Activated T-cell treated with anti-CD3 and anti-CD28 coated beads, Interleukin-2, amount 50 U/mL, for 4 hours (primary cell): ENCODE data around the gene FRMPD4. TPM values are rescaled to one million over a fixed set of nuclear protein-coding genes. Genes with fewer than 3 reads are reported as not detected.

ENCODE experiments used
- ATAC-seq, 2 donors: fragments of 200-7000 bp; cut with Tn5 transposase; one replicate each; pipeline ENCODE4 v1.10.0; 2021
- DNase-seq: peaks from one replicate; pipeline ENCODE4 v3.0.0-alpha.2; 2020
- H3K27me3 Mint-ChIP-seq: one replicate; pipeline ENCODE4 v1.8.0; 2021; ENCODE audit warnings: low read depth, mixed read lengths
- H3K36me3 Mint-ChIP-seq: one replicate; pipeline ENCODE4 v1.8.0; 2022; ENCODE audit warnings: mixed read lengths; ENCODE audit not compliant: insufficient read depth
- H3K4me1 Mint-ChIP-seq: one replicate; pipeline ENCODE4 v1.8.0; 2021; ENCODE audit warnings: low read depth, mixed read lengths
- H3K4me3 Mint-ChIP-seq: one replicate; pipeline ENCODE4 v1.8.0; 2021; ENCODE audit warnings: mild to moderate bottlenecking, moderate library complexity, mixed read lengths
- H3K9me3 Mint-ChIP-seq: one replicate; pipeline ENCODE4 v1.8.0; 2021; ENCODE audit warnings: mixed read lengths
- total RNA-seq, 3 donors: library from RNA; stranded (reverse); gene quantifications; one replicate each; pipeline ENCODE4 v1.2.1, GENCODE V29; 2021

Gene FRMPD4
- total RNA-seq: not detected

- Mint-ChIP-seq H3K27me3 (peaks cover 18% of the 10 kb centered on the region), H3K36me3 (no peaks in the 10 kb centered on the region), H3K9me3 (no peaks in the 10 kb centered on the region), H3K4me1 (no peaks in the 10 kb centered on the region), H3K4me3 (no peak within 1 kb of the TSS)
- ATAC-seq (no peak), DNase-seq (no peak)
Measured at GRCh38 chrX:12138361-12139313, at the start of gene FRMPD4. FRMPD4 (plus strand) TSS chrX:12138473; CDS start chrX:12138972, 499 bp downstream.

- Mint-ChIP-seq H3K4me1 (no peaks in the 10 kb centered on the region), H3K36me3 (no peaks in the 10 kb centered on the region), H3K4me3 (no peak overlapping the region), H3K27me3 (no peaks in the 10 kb centered on the region), H3K9me3 (no peaks in the 10 kb centered on the region)
- DNase-seq: no peak
- ATAC-seq: no peak
Measured at GRCh38 chrX:12089740-12090139, 48.5 kb upstream of the FRMPD4 start.

GRCh38 chrX:12113321-12113720 lies 25.0 kb upstream of the FRMPD4 start:
- ATAC-seq: no peak
- Mint-ChIP-seq H3K27me3 (no peaks in the 10 kb centered on the region), H3K36me3 (no peaks in the 10 kb centered on the region), H3K4me1 (no peaks in the 10 kb centered on the region), H3K4me3 (no peak overlapping the region), H3K9me3 (no peaks in the 10 kb centered on the region)
- DNase-seq: no peak

- Mint-ChIP-seq H3K36me3 (no peaks in the 10 kb centered on the region), H3K27me3 (no peaks in the 10 kb centered on the region), H3K9me3 (no peaks in the 10 kb centered on the region), H3K4me3 (no peak overlapping the region), H3K4me1 (no peaks in the 10 kb centered on the region)
- ATAC-seq (no peak), DNase-seq (no peak)
Measured at GRCh38 chrX:12115377-12115776, 22.9 kb upstream of the FRMPD4 start.

GRCh38 chrX:12118134-12118533 lies 20.1 kb upstream of the FRMPD4 start:
- ATAC-seq (no peak), DNase-seq (no peak)
- no peak overlapping the region for H3K4me3 Mint-ChIP-seq
- no peaks in the 10 kb centered on the region for H3K36me3 Mint-ChIP-seq
- H3K4me1 Mint-ChIP-seq: no peaks in the 10 kb centered on the region
- no peaks in the 10 kb centered on the region for H3K27me3 Mint-ChIP-seq
- no peaks in the 10 kb centered on the region for H3K9me3 Mint-ChIP-seq

GRCh38 chrX:12128017-12128416 lies 10.3 kb upstream of the FRMPD4 start:
- no peaks in the 10 kb centered on the region for H3K27me3 Mint-ChIP-seq
- peaks cover 4% of the 10 kb centered on the region for H3K9me3 Mint-ChIP-seq
- H3K36me3 Mint-ChIP-seq: no peaks in the 10 kb centered on the region
- DNase-seq: no peak
- H3K4me1 Mint-ChIP-seq: no peaks in the 10 kb centered on the region
- H3K4me3 Mint-ChIP-seq: no peak overlapping the region
- no peak for ATAC-seq

- no peaks in the 10 kb centered on the region for H3K36me3 Mint-ChIP-seq
- no peaks in the 10 kb centered on the region for H3K9me3 Mint-ChIP-seq
- H3K4me3 Mint-ChIP-seq: no peak overlapping the region
- DNase-seq (no peak), ATAC-seq (no peak)
- no peaks in the 10 kb centered on the region for H3K4me1 Mint-ChIP-seq
- H3K27me3 Mint-ChIP-seq: peaks cover 18% of the 10 kb centered on the region
Measured at GRCh38 chrX:12137951-12138360, 317 bp upstream of the FRMPD4 start.

GRCh38 chrX:12139934-12140611 lies 1.8 kb downstream of the FRMPD4 start:
- Mint-ChIP-seq H3K27me3 (peaks cover 18% of the 10 kb centered on the region), H3K36me3 (no peaks in the 10 kb centered on the region), H3K4me3 (no peak overlapping the region), H3K9me3 (no peaks in the 10 kb centered on the region), H3K4me1 (no peaks in the 10 kb centered on the region)
- ATAC-seq: no peak
- DNase-seq: no peak

- Mint-ChIP-seq H3K4me3 (no peak overlapping the region), H3K9me3 (no peaks in the 10 kb centered on the region), H3K4me1 (no peaks in the 10 kb centered on the region), H3K27me3 (peaks cover 12% of the 10 kb centered on the region), H3K36me3 (no peaks in the 10 kb centered on the region)
- ATAC-seq: no peak
- no peak for DNase-seq
Measured at GRCh38 chrX:12141511-12141910, 3.2 kb downstream of the FRMPD4 start.

GRCh38 chrX:12142661-12143060 lies 4.4 kb downstream of the FRMPD4 start:
- Mint-ChIP-seq H3K27me3 (peaks cover 5% of the 10 kb centered on the region), H3K4me1 (no peaks in the 10 kb centered on the region), H3K36me3 (no peaks in the 10 kb centered on the region), H3K4me3 (no peak overlapping the region), H3K9me3 (no peaks in the 10 kb centered on the region)
- no peak for DNase-seq
- ATAC-seq: no peak

GRCh38 chrX:12145402-12145801 lies 7.1 kb downstream of the FRMPD4 start:
- ATAC-seq (no peak), DNase-seq (no peak)
- Mint-ChIP-seq H3K4me1 (no peaks in the 10 kb centered on the region), H3K4me3 (no peak overlapping the region), H3K9me3 (no peaks in the 10 kb centered on the region), H3K36me3 (no peaks in the 10 kb centered on the region), H3K27me3 (no peaks in the 10 kb centered on the region)

GRCh38 chrX:12149670-12150407 lies 11.6 kb downstream of the FRMPD4 start:
- no peak for ATAC-seq
- no peaks in the 10 kb centered on the region for H3K27me3 Mint-ChIP-seq
- no peaks in the 10 kb centered on the region for H3K36me3 Mint-ChIP-seq
- no peak for DNase-seq
- H3K9me3 Mint-ChIP-seq: no peaks in the 10 kb centered on the region
- H3K4me3 Mint-ChIP-seq: no peak overlapping the region
- H3K4me1 Mint-ChIP-seq: no peaks in the 10 kb centered on the region

- ATAC-seq: no peak
- H3K36me3 Mint-ChIP-seq: no peaks in the 10 kb centered on the region
- H3K4me3 Mint-ChIP-seq: no peak overlapping the region
Measured at GRCh38 chrX:12153317-12153716, 15.0 kb downstream of the FRMPD4 start.

GRCh38 chrX:12153741-12154140 lies 15.5 kb downstream of the FRMPD4 start:
- DNase-seq: no peak
- ATAC-seq: no peak
- Mint-ChIP-seq H3K4me1 (no peaks in the 10 kb centered on the region), H3K4me3 (no peak overlapping the region), H3K27me3 (no peaks in the 10 kb centered on the region), H3K36me3 (no peaks in the 10 kb centered on the region), H3K9me3 (no peaks in the 10 kb centered on the region)

More at GRCh38 chrX:12153317-12153716, 15.0 kb downstream of the FRMPD4 start:
- Mint-ChIP-seq H3K27me3 (no peaks in the 10 kb centered on the region), H3K4me1 (no peaks in the 10 kb centered on the region), H3K9me3 (no peaks in the 10 kb centered on the region)
- DNase-seq: no peak
